ENCODE measurements around the gene MYO19.
A peak's percentile ranks its signal among the peaks of the same experiment; 100 is the strongest.
"Not testable (repeated sequence)": the region's sequence is repeated elsewhere in the genome, so short reads cannot be mapped to it uniquely, and the experiment has no call there.

The MYO19 gene

GRCh38 chr17:36475346-36475970 is 59.2 kb downstream of the MYO19 start:
- in situ Hi-C loops (cut with HindIII; ENCODE audit: low pct_ligation_motif_present, low pct_unique_long_range_greater_than_20kb, low sequenced_read_pairs) = no loop called here
- no peak for DNase-seq

GRCh38 chr17:36474571-36474970 is 60.1 kb downstream of the MYO19 start:
- in situ Hi-C loops (cut with HindIII; ENCODE audit: low pct_ligation_motif_present, low pct_unique_long_range_greater_than_20kb, low sequenced_read_pairs) = no loop called here
- DNase-seq = no peak

- in situ Hi-C loops (cut with HindIII; ENCODE audit: low pct_ligation_motif_present, low pct_unique_long_range_greater_than_20kb, low sequenced_read_pairs) = no loop called here
- DNase-seq = no peak
These were observed 64.2 kb downstream of the MYO19 start for GRCh38 chr17:36470499-36470898.

- DNase-seq = no peak
- in situ Hi-C loops (cut with HindIII; ENCODE audit: low pct_ligation_motif_present, low pct_unique_long_range_greater_than_20kb, low sequenced_read_pairs) = no loop called here
These were observed 64.9 kb downstream of the MYO19 start for GRCh38 chr17:36469733-36470132.

GRCh38 chr17:36468903-36469635 is 65.6 kb downstream of the MYO19 start:
- in situ Hi-C loops (cut with HindIII; ENCODE audit: low pct_ligation_motif_present, low pct_unique_long_range_greater_than_20kb, low sequenced_read_pairs) = no loop called here
- peak; percentile 9 for DNase-seq

GRCh38 chr17:36464765-36465088 is 69.9 kb downstream of the MYO19 start:
- DNase-seq = no peak
- in situ Hi-C loops (cut with HindIII; ENCODE audit: low pct_ligation_motif_present, low pct_unique_long_range_greater_than_20kb, low sequenced_read_pairs) = no loop called here

GRCh38 chr17:36463916-36464764 is 70.5 kb downstream of the MYO19 start:
- in situ Hi-C loops (cut with HindIII; ENCODE audit: low pct_ligation_motif_present, low pct_unique_long_range_greater_than_20kb, low sequenced_read_pairs) = no loop called here
- peak; percentile 85 for DNase-seq

GRCh38 chr17:36461330-36462110 is 73.1 kb downstream of the MYO19 start:
- no peak for DNase-seq

GRCh38 chr17:36460265-36460937 is 74.3 kb downstream of the MYO19 start:
- no peak for DNase-seq
- in situ Hi-C loops (cut with HindIII; ENCODE audit: low pct_ligation_motif_present, low pct_unique_long_range_greater_than_20kb, low sequenced_read_pairs) = no loop called here

More at GRCh38 chr17:36461330-36462110, 73.1 kb downstream of the MYO19 start:
- in situ Hi-C loops (cut with HindIII; ENCODE audit: low pct_ligation_motif_present, low pct_unique_long_range_greater_than_20kb, low sequenced_read_pairs) = no loop called here

- DNase-seq = no peak
- in situ Hi-C loops (cut with HindIII; ENCODE audit: low pct_ligation_motif_present, low pct_unique_long_range_greater_than_20kb, low sequenced_read_pairs) = no loop called here
These were observed 75.1 kb downstream of the MYO19 start for GRCh38 chr17:36459601-36460000.

GRCh38 chr17:36459045-36459444 is 75.6 kb downstream of the MYO19 start:
- in situ Hi-C loops (cut with HindIII; ENCODE audit: low pct_ligation_motif_present, low pct_unique_long_range_greater_than_20kb, low sequenced_read_pairs) = no loop called here

GRCh38 chr17:36457701-36458100 is 77.0 kb downstream of the MYO19 start:
- DNase-seq; in situ Hi-C loops (cut with HindIII; ENCODE audit: low pct_ligation_motif_present, low pct_unique_long_range_greater_than_20kb, low sequenced_read_pairs): not testable (repeated sequence)

More at GRCh38 chr17:36459045-36459444, 75.6 kb downstream of the MYO19 start:
- DNase-seq = no peak

GRCh38 chr17:36452888-36453287 is 81.8 kb downstream of the MYO19 start:
- in situ Hi-C loops (cut with HindIII; ENCODE audit: low pct_ligation_motif_present, low pct_unique_long_range_greater_than_20kb, low sequenced_read_pairs) = not testable (repeated sequence)

GRCh38 chr17:36449997-36450396 is 84.7 kb downstream of the MYO19 start:
- DNase-seq; in situ Hi-C loops (cut with HindIII; ENCODE audit: low pct_ligation_motif_present, low pct_unique_long_range_greater_than_20kb, low sequenced_read_pairs): not testable (repeated sequence)

More at GRCh38 chr17:36452888-36453287, 81.8 kb downstream of the MYO19 start:
- not testable (repeated sequence) for DNase-seq

Measured in ACHN (cell line).